ENCODE results near the gene PLA2G4B. TPM values are rescaled to one million over a fixed set of nuclear protein-coding genes. Genes with fewer than 3 reads are reported as not detected.

PLA2G4B gene
- total RNA-seq, 2 donors from 2014 or later: 6.9 to 10.1 TPM

- 78 to 88% methylated on average over 3 of the region's 3 CpGs for WGBS, 2 experiments (ENCODE audit: insufficient coverage in 1 of 2, insufficient read length in 1 of 2)
- no peak for TF ChIP-seq CTCF (conservative IDR thresholded peaks at IDR 0.05)
- Mint-ChIP-seq H3K4me1 (peaks cover 31% of the 10 kb centered on the region), H3K27me3 (ENCODE audit: insufficient read depth) (no peaks in the 10 kb centered on the region), H3K4me3 (no peak overlapping the region), H3K36me3 (ENCODE audit: low read depth) (no peaks in the 10 kb centered on the region), H3K27ac (peak overlapping the region; percentile 27), H3K9me3 (no peaks in the 10 kb centered on the region)
- H3K9ac ChIP-seq (ENCODE audit: extremely low read depth, low read length, poor library complexity, severe bottlenecking): no peak overlapping the region
- H3K27me3 ChIP-seq (ENCODE audit: control insufficient read depth, insufficient read depth, low read length, poor library complexity, severe bottlenecking): no peaks in the 10 kb centered on the region
- H3K4me1 ChIP-seq (ENCODE audit: control insufficient read depth, insufficient read depth, low read length): peaks cover 8% of the 10 kb centered on the region
- DNase-seq: no peak
- H3K27ac ChIP-seq (ENCODE audit: low read depth, low read length): no peak overlapping the region
- no peaks in the 10 kb centered on the region for H3K9me3 ChIP-seq (ENCODE audit: control insufficient read depth, low read length)
- H3K4me3 ChIP-seq (ENCODE audit: low read length): no peak overlapping the region
- no peaks in the 10 kb centered on the region for H3K36me3 ChIP-seq (ENCODE audit: control insufficient read depth, insufficient read depth, low read length)
Observed at GRCh38 chr15:41790169-41790568, 48.5 kb upstream of the PLA2G4B start.

- Mint-ChIP-seq H3K27me3 (ENCODE audit: insufficient read depth) (no peaks in the 10 kb centered on the region), H3K9me3 (no peaks in the 10 kb centered on the region), H3K4me1 (peaks cover 31% of the 10 kb centered on the region), H3K36me3 (ENCODE audit: low read depth) (no peaks in the 10 kb centered on the region), H3K27ac (peak overlapping the region; percentile 4), H3K4me3 (no peak overlapping the region)
- DNase-seq: no peak
- no peak for TF ChIP-seq CTCF (conservative IDR thresholded peaks at IDR 0.05)
- Histone ChIP-seq H3K27me3 (ENCODE audit: control insufficient read depth, insufficient read depth, low read length, poor library complexity, severe bottlenecking) (no peaks in the 10 kb centered on the region), H3K4me3 (ENCODE audit: low read length) (no peak overlapping the region), H3K36me3 (ENCODE audit: control insufficient read depth, insufficient read depth, low read length) (no peaks in the 10 kb centered on the region), H3K9me3 (ENCODE audit: control insufficient read depth, low read length) (no peaks in the 10 kb centered on the region), H3K27ac (ENCODE audit: low read depth, low read length) (no peak overlapping the region), H3K9ac (ENCODE audit: extremely low read depth, low read length, poor library complexity, severe bottlenecking) (no peak overlapping the region), H3K4me1 (ENCODE audit: control insufficient read depth, insufficient read depth, low read length) (peaks cover 8% of the 10 kb centered on the region)
- WGBS, 2 experiments (ENCODE audit: insufficient coverage in 1 of 2, insufficient read length in 1 of 2): 90 to 97% methylated on average over 4 to 5 of the region's 5 CpGs
Observed at GRCh38 chr15:41790756-41791546, 47.7 kb upstream of the PLA2G4B start.

- H3K9me3 ChIP-seq (ENCODE audit: control insufficient read depth, low read length): no peaks in the 10 kb centered on the region
- peaks cover 31% of the 10 kb centered on the region for H3K4me1 Mint-ChIP-seq
- no peak overlapping the region for H3K4me3 ChIP-seq (ENCODE audit: low read length)
- no peak for DNase-seq
- H3K36me3 ChIP-seq (ENCODE audit: control insufficient read depth, insufficient read depth, low read length): no peaks in the 10 kb centered on the region
- TF ChIP-seq CTCF (conservative IDR thresholded peaks at IDR 0.05): no peak
- no peak overlapping the region for H3K4me3 Mint-ChIP-seq
- H3K9me3 Mint-ChIP-seq: no peaks in the 10 kb centered on the region
- WGBS, 2 experiments (ENCODE audit: insufficient coverage in 1 of 2, insufficient read length in 1 of 2): 96 to 99% methylated on average over 4 of the region's 4 CpGs
- no peak overlapping the region for H3K27ac ChIP-seq (ENCODE audit: low read depth, low read length)
- no peaks in the 10 kb centered on the region for H3K27me3 ChIP-seq (ENCODE audit: control insufficient read depth, insufficient read depth, low read length, poor library complexity, severe bottlenecking)
- H3K4me1 ChIP-seq (ENCODE audit: control insufficient read depth, insufficient read depth, low read length): peaks cover 8% of the 10 kb centered on the region
- no peak overlapping the region for H3K27ac Mint-ChIP-seq
- no peaks in the 10 kb centered on the region for H3K27me3 Mint-ChIP-seq (ENCODE audit: insufficient read depth)
- no peaks in the 10 kb centered on the region for H3K36me3 Mint-ChIP-seq (ENCODE audit: low read depth)
- no peak overlapping the region for H3K9ac ChIP-seq (ENCODE audit: extremely low read depth, low read length, poor library complexity, severe bottlenecking)
Observed at GRCh38 chr15:41791547-41791937, 47.1 kb upstream of the PLA2G4B start.
